ENCODE measurements around the gene NCAPH2.
A peak's percentile ranks its signal among the peaks of the same experiment; 100 is the strongest.

Gene NCAPH2

GRCh38 chr22:50571264-50572175 is 63.5 kb downstream of the NCAPH2 start:
- Mint-ChIP-seq H3K9me3 (no peaks in the 10 kb centered on the region), H3K4me1 (no peaks in the 10 kb centered on the region), H3K27ac (peak overlapping the region; percentile 64), H3K27me3 (ENCODE audit: low read depth, poor library complexity) (peaks cover 7% of the 10 kb centered on the region), H3K36me3 (ENCODE audit: low read depth) (peaks cover 35% of the 10 kb centered on the region), H3K4me3 (no peak overlapping the region)
- DNase-seq = no peak
- no peak for TF ChIP-seq CTCF (IDR thresholded peaks at IDR 0.05)

GRCh38 chr22:50572965-50573364 is 64.9 kb downstream of the NCAPH2 start:
- Mint-ChIP-seq H3K9me3 (no peaks in the 10 kb centered on the region), H3K4me1 (no peaks in the 10 kb centered on the region), H3K36me3 (ENCODE audit: low read depth) (peaks cover 31% of the 10 kb centered on the region), H3K27ac (no peak overlapping the region), H3K27me3 (ENCODE audit: low read depth, poor library complexity) (no peaks in the 10 kb centered on the region), H3K4me3 (no peak overlapping the region)
- DNase-seq = no peak
- TF ChIP-seq CTCF (IDR thresholded peaks at IDR 0.05) = no peak

- H3K36me3 Mint-ChIP-seq (ENCODE audit: low read depth) = peaks cover 30% of the 10 kb centered on the region
- DNase-seq = no peak
- no peaks in the 10 kb centered on the region for H3K9me3 Mint-ChIP-seq
- H3K4me3 Mint-ChIP-seq = no peak overlapping the region
- no peaks in the 10 kb centered on the region for H3K27me3 Mint-ChIP-seq (ENCODE audit: low read depth, poor library complexity)
- no peak overlapping the region for H3K27ac Mint-ChIP-seq
- peaks cover 4% of the 10 kb centered on the region for H3K4me1 Mint-ChIP-seq
- no peak for TF ChIP-seq CTCF (IDR thresholded peaks at IDR 0.05)
Observed at GRCh38 chr22:50573491-50574382, 65.7 kb downstream of the NCAPH2 start.

GRCh38 chr22:50574383-50574755 is 66.3 kb downstream of the NCAPH2 start:
- peaks cover 28% of the 10 kb centered on the region for H3K36me3 Mint-ChIP-seq (ENCODE audit: low read depth)
- no peak for TF ChIP-seq CTCF (IDR thresholded peaks at IDR 0.05)
- no peak overlapping the region for H3K27ac Mint-ChIP-seq
- H3K27me3 Mint-ChIP-seq (ENCODE audit: low read depth, poor library complexity) = no peaks in the 10 kb centered on the region
- H3K4me1 Mint-ChIP-seq = peaks cover 7% of the 10 kb centered on the region
- H3K9me3 Mint-ChIP-seq = no peaks in the 10 kb centered on the region
- no peak for DNase-seq
- H3K4me3 Mint-ChIP-seq = no peak overlapping the region
